WTC11 (cell line): ENCODE results near the gene CDC45.

ENCODE experiments used
- ATF1 ChIP-seq: sonication (generic); formaldehyde crosslinking; IDR thresholded peaks from 2 replicates; pipeline ENCODE4 v1.8.1; 2023; ENCODE audit warnings: mild to moderate bottlenecking, moderate library complexity, missing genetic modification reagents
- TF ChIP-seq, protein P1 (sequence below): fragments of 200-600 bp; IDR thresholded peaks from 2 replicates; pipeline ENCODE4 v1.8.0; 2022; ENCODE audit warnings: antibody characterized with exemption
- TF ChIP-seq, protein P2 (sequence below): sonication (generic); formaldehyde crosslinking; IDR thresholded peaks from 2 replicates; pipeline ENCODE4 v1.8.1; 2022; ENCODE audit warnings: missing genetic modification reagents, borderline replicate concordance
- TF ChIP-seq, protein P3 (sequence below): sonication (generic); formaldehyde crosslinking; IDR thresholded peaks from 2 replicates; pipeline ENCODE4 v1.8.1; 2022; ENCODE audit warnings: low read depth, mild to moderate bottlenecking, moderate library complexity, missing genetic modification reagents, borderline replicate concordance
- TF ChIP-seq, protein P4 (sequence below): sonication (generic); formaldehyde crosslinking; IDR thresholded peaks from 2 replicates; pipeline ENCODE4 v1.8.1; 2023; ENCODE audit warnings: mild to moderate bottlenecking, missing genetic modification reagents, moderate library complexity

DNA sequence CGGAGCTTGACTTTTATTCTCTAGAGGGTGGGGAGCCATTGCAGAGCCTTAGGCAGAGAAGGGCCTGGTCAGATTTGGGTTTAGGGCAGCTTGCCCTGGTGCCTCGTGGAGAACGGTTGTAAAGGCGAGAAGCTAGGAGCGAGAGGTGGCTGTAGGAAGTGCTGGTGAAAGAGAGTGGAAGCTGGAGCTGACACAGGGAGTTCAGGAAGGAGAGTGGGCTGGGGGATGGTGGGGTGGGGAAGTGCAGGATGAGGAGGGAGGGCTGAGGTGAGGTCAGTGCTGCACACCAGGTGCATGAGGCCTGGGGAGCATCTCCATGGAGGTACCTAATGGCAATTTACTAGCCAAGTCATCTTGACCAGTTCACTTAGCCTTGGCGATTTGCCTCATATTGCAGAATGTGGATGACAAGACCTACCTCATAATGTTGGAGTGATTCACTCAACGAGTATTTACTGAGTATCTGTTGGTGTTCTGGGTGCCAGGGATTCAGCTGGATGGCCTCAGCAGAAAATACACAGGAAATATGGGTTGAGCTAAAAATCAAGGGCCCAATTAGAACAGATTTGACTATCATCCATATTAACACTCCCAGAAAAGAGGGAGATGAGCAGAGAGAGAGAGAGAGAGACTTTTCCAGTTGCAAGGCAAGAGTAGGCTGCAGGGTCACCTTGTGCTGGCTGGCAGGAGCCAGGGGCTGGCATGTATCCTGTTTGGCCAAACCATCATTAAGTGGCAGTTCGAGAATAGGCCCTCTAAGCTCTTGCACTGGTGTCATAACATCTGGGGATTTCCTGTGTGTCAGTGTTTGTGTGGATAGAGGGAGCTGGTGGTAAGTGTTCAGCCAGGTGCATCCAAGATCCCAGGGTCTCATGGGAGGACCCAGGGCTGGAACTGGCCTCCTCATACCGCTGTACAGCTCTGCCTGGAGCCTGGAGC lies 88.9 kb downstream of the CDC45 start:
- TF ChIP-seq, protein P1, sequence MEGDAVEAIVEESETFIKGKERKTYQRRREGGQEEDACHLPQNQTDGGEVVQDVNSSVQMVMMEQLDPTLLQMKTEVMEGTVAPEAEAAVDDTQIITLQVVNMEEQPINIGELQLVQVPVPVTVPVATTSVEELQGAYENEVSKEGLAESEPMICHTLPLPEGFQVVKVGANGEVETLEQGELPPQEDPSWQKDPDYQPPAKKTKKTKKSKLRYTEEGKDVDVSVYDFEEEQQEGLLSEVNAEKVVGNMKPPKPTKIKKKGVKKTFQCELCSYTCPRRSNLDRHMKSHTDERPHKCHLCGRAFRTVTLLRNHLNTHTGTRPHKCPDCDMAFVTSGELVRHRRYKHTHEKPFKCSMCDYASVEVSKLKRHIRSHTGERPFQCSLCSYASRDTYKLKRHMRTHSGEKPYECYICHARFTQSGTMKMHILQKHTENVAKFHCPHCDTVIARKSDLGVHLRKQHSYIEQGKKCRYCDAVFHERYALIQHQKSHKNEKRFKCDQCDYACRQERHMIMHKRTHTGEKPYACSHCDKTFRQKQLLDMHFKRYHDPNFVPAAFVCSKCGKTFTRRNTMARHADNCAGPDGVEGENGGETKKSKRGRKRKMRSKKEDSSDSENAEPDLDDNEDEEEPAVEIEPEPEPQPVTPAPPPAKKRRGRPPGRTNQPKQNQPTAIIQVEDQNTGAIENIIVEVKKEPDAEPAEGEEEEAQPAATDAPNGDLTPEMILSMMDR: no peak
- TF ChIP-seq, protein P2, sequence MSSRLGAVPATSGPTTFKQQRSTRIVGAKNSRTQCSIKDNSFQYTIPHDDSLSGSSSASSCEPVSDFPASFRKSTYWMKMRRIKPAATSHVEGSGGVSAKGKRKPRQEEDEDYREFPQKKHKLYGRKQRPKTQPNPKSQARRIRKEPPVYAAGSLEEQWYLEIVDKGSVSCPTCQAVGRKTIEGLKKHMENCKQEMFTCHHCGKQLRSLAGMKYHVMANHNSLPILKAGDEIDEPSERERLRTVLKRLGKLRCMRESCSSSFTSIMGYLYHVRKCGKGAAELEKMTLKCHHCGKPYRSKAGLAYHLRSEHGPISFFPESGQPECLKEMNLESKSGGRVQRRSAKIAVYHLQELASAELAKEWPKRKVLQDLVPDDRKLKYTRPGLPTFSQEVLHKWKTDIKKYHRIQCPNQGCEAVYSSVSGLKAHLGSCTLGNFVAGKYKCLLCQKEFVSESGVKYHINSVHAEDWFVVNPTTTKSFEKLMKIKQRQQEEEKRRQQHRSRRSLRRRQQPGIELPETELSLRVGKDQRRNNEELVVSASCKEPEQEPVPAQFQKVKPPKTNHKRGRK (CRISPR knock-in tag): no peak
- TF ChIP-seq, protein P3, sequence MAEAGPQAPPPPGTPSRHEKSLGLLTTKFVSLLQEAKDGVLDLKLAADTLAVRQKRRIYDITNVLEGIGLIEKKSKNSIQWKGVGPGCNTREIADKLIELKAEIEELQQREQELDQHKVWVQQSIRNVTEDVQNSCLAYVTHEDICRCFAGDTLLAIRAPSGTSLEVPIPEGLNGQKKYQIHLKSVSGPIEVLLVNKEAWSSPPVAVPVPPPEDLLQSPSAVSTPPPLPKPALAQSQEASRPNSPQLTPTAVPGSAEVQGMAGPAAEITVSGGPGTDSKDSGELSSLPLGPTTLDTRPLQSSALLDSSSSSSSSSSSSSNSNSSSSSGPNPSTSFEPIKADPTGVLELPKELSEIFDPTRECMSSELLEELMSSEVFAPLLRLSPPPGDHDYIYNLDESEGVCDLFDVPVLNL (CRISPR knock-in tag): no peak
- TF ChIP-seq ATF1: no peak
- TF ChIP-seq, protein P4, sequence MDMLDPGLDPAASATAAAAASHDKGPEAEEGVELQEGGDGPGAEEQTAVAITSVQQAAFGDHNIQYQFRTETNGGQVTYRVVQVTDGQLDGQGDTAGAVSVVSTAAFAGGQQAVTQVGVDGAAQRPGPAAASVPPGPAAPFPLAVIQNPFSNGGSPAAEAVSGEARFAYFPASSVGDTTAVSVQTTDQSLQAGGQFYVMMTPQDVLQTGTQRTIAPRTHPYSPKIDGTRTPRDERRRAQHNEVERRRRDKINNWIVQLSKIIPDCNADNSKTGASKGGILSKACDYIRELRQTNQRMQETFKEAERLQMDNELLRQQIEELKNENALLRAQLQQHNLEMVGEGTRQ: no peak
